SK-N-SH (cell line): ENCODE data around the gene HBG1. TPM values are rescaled to one million over a fixed set of nuclear protein-coding genes. Genes with fewer than 3 reads are reported as not detected.

Source experiments
- CTCF ChIA-PET: fragments of 300-600, 350-600 bp; formaldehyde crosslinking; extraction: SDS; loops from one replicate; lab custom pipeline; 2021; lab: Yijun Ruan, JAX
- POLR2A ChIA-PET: fragments of 350-600 bp; sonication (Branson Sonifier 250); formaldehyde crosslinking; extraction: SDS; loops from one replicate; lab custom pipeline; 2020; ENCODE audit warnings: antibody characterized with exemption, inconsistent platforms; lab: Yijun Ruan, JAX
- DNase-seq: peaks from one replicate; pipeline ENCODE4 v3.0.0; 2012
- H2AFZ ChIP-seq: fragments of 200-600 bp; sonication (generic); 2 replicates; pipeline ENCODE4 v1.8.1; 2016; ENCODE audit warnings: antibody characterized with exemption, mild to moderate bottlenecking, low read depth
- H3F3A ChIP-seq: fragments of 200-600 bp; sonication (generic); replicated peaks from 2 replicates; pipeline ENCODE3; 2016; ENCODE audit warnings: antibody characterized with exemption, mild to moderate bottlenecking; ENCODE audit not compliant: insufficient read depth
- H3K27ac ChIP-seq, 2 experiments: fragments of 200-500 bp in 1 of 2; fragments of 200-600 bp in 1 of 2; sonication (Bioruptor generic) in 1 of 2; sonication (generic), shearing (Covaris generic) in 1 of 2; 2 replicates each; pipeline versions ENCODE4 v1.5.1 to v1.6.1; 2014 to 2016; ENCODE audit warnings: low read depth in 2 of 2, inconsistent platforms in 1 of 2, low read length in 1 of 2, mild to moderate bottlenecking in 1 of 2, mixed read lengths in 1 of 2
- H3K27me3 ChIP-seq: fragments of 200-600 bp; sonication (generic), shearing (Covaris generic); 2 replicates; pipeline ENCODE4 v1.6.1; 2016; ENCODE audit warnings: mixed run types; ENCODE audit not compliant: insufficient read depth
- H3K36me3 ChIP-seq, 2 experiments: fragments of 200-500 bp in 1 of 2; fragments of 200-600 bp in 1 of 2; sonication (Bioruptor generic) in 1 of 2; sonication (generic) in 1 of 2; replicated peaks in 1 of 2; 2 replicates each; pipeline versions ENCODE3 to v1.5.1; 2014 to 2016; ENCODE audit warnings: low read length in 1 of 2, mild to moderate bottlenecking in 1 of 2; ENCODE audit not compliant: insufficient read depth in 2 of 2, control insufficient read depth in 1 of 2
- H3K4me1 ChIP-seq, 2 experiments: fragments of 200-500 bp in 1 of 2; fragments of 200-600 bp in 1 of 2; sonication (Bioruptor generic) in 1 of 2; sonication (generic), shearing (Covaris generic) in 1 of 2; 2 replicates each; pipeline versions ENCODE4 v1.5.1 to v1.6.1; 2014 to 2016; ENCODE audit warnings: low read depth in 1 of 2, low read length in 1 of 2, mixed run types in 1 of 2; ENCODE audit not compliant: insufficient read depth in 2 of 2, control insufficient read depth in 1 of 2
- H3K4me2 ChIP-seq: fragments of 200-600 bp; sonication (generic), shearing (Covaris generic); 2 replicates; pipeline ENCODE4 v1.6.1; 2017; ENCODE audit warnings: mixed run types
- H3K4me3 ChIP-seq, 2 experiments: fragments of 200-500 bp in 1 of 2; fragments of 200-600 bp in 1 of 2; sonication (Bioruptor generic) in 1 of 2; sonication (generic), shearing (Covaris generic) in 1 of 2; 2 replicates each; pipeline versions ENCODE4 v1.5.1 to v1.8.1; 2014 to 2016; ENCODE audit warnings: low read depth in 2 of 2, inconsistent platforms in 1 of 2, low read length in 1 of 2, mild to moderate bottlenecking in 1 of 2, mixed read lengths in 1 of 2, moderate library complexity in 1 of 2
- H3K79me2 ChIP-seq: fragments of 200-600 bp; sonication (generic); 2 replicates; pipeline ENCODE4 v1.8.1; 2017; ENCODE audit warnings: mild to moderate bottlenecking; ENCODE audit not compliant: insufficient read depth
- H3K9ac ChIP-seq: fragments of 200-600 bp; sonication (generic); 2 replicates; pipeline ENCODE4 v1.6.1; 2017; ENCODE audit warnings: mixed run types
- H3K9me2 ChIP-seq: fragments of 200-600 bp; sonication (generic); 2 replicates; pipeline ENCODE4 v1.6.1; 2017; ENCODE audit warnings: mixed run types
- H3K9me3 ChIP-seq: fragments of 200-600 bp; sonication (generic); 2 replicates; pipeline ENCODE4 v1.6.1; 2017; ENCODE audit warnings: mixed run types, mild to moderate bottlenecking, moderate library complexity
- H4K20me1 ChIP-seq: fragments of 200-600 bp; sonication (generic); 2 replicates; pipeline ENCODE4 v1.6.1; 2017; ENCODE audit warnings: mild to moderate bottlenecking, mixed run types; ENCODE audit not compliant: insufficient read depth
- EP300 ChIP-seq, 2 experiments: IDR thresholded peaks; 2 replicates each; pipeline versions ENCODE4 v1.4.0 to v1.6.1; 2012; ENCODE audit warnings: borderline replicate concordance in 1 of 2, low read depth in 1 of 2, low read length in 1 of 2
- FOXM1 ChIP-seq: IDR thresholded peaks from 2 replicates; pipeline ENCODE4 v1.4.0; 2012; ENCODE audit warnings: low read depth, mild to moderate bottlenecking
- IRF3 ChIP-seq: fragments of 150-350 bp; IDR thresholded peaks from 2 replicates; pipeline ENCODE4 v1.6.1; 2016; ENCODE audit warnings: mild to moderate bottlenecking, low read depth, low read length
- MAX ChIP-seq: IDR thresholded peaks from 2 replicates; pipeline ENCODE4 v1.4.0; 2012; ENCODE audit warnings: low read depth
- MEF2A ChIP-seq: IDR thresholded peaks from 2 replicates; pipeline ENCODE4 v1.4.0; 2012; ENCODE audit warnings: low read depth, borderline replicate concordance
- REST ChIP-seq: IDR thresholded peaks from 2 replicates; pipeline ENCODE4 v1.6.1; 2012; ENCODE audit warnings: mild to moderate bottlenecking, low read depth, low read length, moderate library complexity
- TAF1 ChIP-seq: IDR thresholded peaks from 2 replicates; pipeline ENCODE4 v1.6.1; 2012; ENCODE audit warnings: low read depth, mild to moderate bottlenecking, low read length, moderate library complexity, borderline replicate concordance
- TCF12 ChIP-seq: IDR thresholded peaks from 2 replicates; pipeline ENCODE4 v1.4.0; 2012
- ZBTB33 ChIP-seq: IDR thresholded peaks from 2 replicates; pipeline ENCODE4 v1.4.0; 2012; ENCODE audit warnings: low read depth, borderline replicate concordance
- WGBS: methylation state at CpG from one replicate; pipeline ENCODE4 v1.1.6; 2017; ENCODE audit warnings: low lambda C conversion rate; 5-methylcytosine and 5-hydroxymethylcytosine counted together
- polyA plus RNA-seq, 3 experiments: library from polyadenylated mRNA; depleted of rRNA; stranded (reverse); fragments of >200 nt; gene quantifications; 2 replicates each; pipeline ENCODE4 v1.2.3, GENCODE V29; 2012

Gene HBG1
- polyA plus RNA-seq, 1 of the 3 experiments (the other 2 are of a cell fraction): not detected

GRCh38 chr11:5247472-5248192, 2.0 kb downstream of the HBG1 start:
- Histone ChIP-seq H3K79me2 (no peaks in the 10 kb centered on the region), H3K27me3 (no peaks in the 10 kb centered on the region; the same call in 1 of the 2 replicates), H4K20me1 (no peaks in the 10 kb centered on the region), H3K4me1 (no peaks in the 10 kb centered on the region), H3K4me2 (no peak overlapping the region), H3K4me3 (no peak overlapping the region), H2AFZ (no peak overlapping the region)
- no peak for DNase-seq
- 8% methylated on average over 3 of the region's 3 CpGs for WGBS
- TF ChIP-seq ZBTB33 (no peak), REST (no peak), MAX (no peak), IRF3 (no peak), TCF12 (no peak), MEF2A (no peak), TAF1 (no peak), EP300 (IDR thresholded peaks at IDR 0.05; ENCODE audit: borderline replicate concordance in 1 of 2, low read depth in 1 of 2, low read length in 1 of 2) (no peak), FOXM1 (no peak)
- TF ChIP-seq, all 33 proteins: peak for 0
- H3K9me2 ChIP-seq: no peaks in the 10 kb centered on the region
- POLR2A ChIA-PET: no interaction called here
- H3K9me3 ChIP-seq: no peaks in the 10 kb centered on the region
- CTCF ChIA-PET: no interaction called here
- no peaks in the 10 kb centered on the region for H3K36me3 ChIP-seq
- no peaks in the 10 kb centered on the region for H3F3A ChIP-seq
- no peak overlapping the region for H3K27ac ChIP-seq
- no peak overlapping the region for H3K9ac ChIP-seq
